HepG2 (cell line): ENCODE data around the gene DAB2IP. TPM values are rescaled to one million over a fixed set of nuclear protein-coding genes. Genes with fewer than 3 reads are reported as not detected.

Experiments used
- BORCS8-MEF2B ChIP-seq: sonication (generic); formaldehyde crosslinking; IDR thresholded peaks from 2 replicates; pipeline ENCODE4 v1.8.0; 2022; ENCODE audit warnings: mild to moderate bottlenecking, missing genetic modification reagents
- CENPX ChIP-seq: sonication (generic); formaldehyde crosslinking; IDR thresholded peaks from 2 replicates; pipeline ENCODE4 v1.9.0; 2021; ENCODE audit warnings: mild to moderate bottlenecking, missing genetic modification reagents, moderate library complexity
- E2F2 ChIP-seq: sonication (generic); formaldehyde crosslinking; IDR thresholded peaks from 2 replicates; pipeline ENCODE4 v1.4.0; 2020; ENCODE audit warnings: missing genetic modification reagents, borderline replicate concordance
- HOXA3 ChIP-seq: sonication (generic); formaldehyde crosslinking; IDR thresholded peaks from 2 replicates; pipeline ENCODE4 v1.5.0; 2020; ENCODE audit warnings: missing genetic modification reagents
- JARID2 ChIP-seq: sonication (generic); formaldehyde crosslinking; IDR thresholded peaks from 2 replicates; pipeline ENCODE4 v1.8.1; 2023; ENCODE audit warnings: missing genetic modification reagents, inconsistent platforms; ENCODE audit not compliant: insufficient replicate concordance
- KDM3A ChIP-seq: IDR thresholded peaks from 2 replicates; pipeline ENCODE4 v1.6.1; 2018; ENCODE audit warnings: low read depth, missing compliant biosample characterization
- MNT ChIP-seq: fragments of 450-650 bp; IDR thresholded peaks from 2 replicates; pipeline ENCODE4 v1.6.1; 2016
- SRSF1 ChIP-seq: fragments of 200-400 bp; formaldehyde crosslinking; optimal IDR thresholded peaks from 2 replicates; pipeline ENCODE3; 2017; ENCODE audit warnings: mild to moderate bottlenecking, low read depth, low read length, moderate library complexity
- STAG1 ChIP-seq: sonication (generic); formaldehyde crosslinking; IDR thresholded peaks from 2 replicates; pipeline ENCODE4 v1.4.0; 2020; ENCODE audit warnings: missing genetic modification reagents
- ZBTB46 ChIP-seq: sonication (generic); formaldehyde crosslinking; IDR thresholded peaks from 2 replicates; pipeline ENCODE4 v1.4.0; 2020; ENCODE audit warnings: mild to moderate bottlenecking, missing genetic modification reagents, borderline replicate concordance
- ZNF234 ChIP-seq: sonication (generic); formaldehyde crosslinking; conservative IDR thresholded peaks from 2 replicates; pipeline ENCODE4 v1.5.1; 2020; ENCODE audit warnings: mild to moderate bottlenecking, missing genetic modification reagents
- ZNF687 ChIP-seq: sonication (generic); formaldehyde crosslinking; IDR thresholded peaks from 2 replicates; pipeline ENCODE4 v1.5.1; 2020; ENCODE audit warnings: mild to moderate bottlenecking, missing genetic modification reagents, moderate library complexity
- polyA plus RNA-seq, 8 experiments: library from polyadenylated mRNA; depleted of rRNA in 3 of 8; stranded (reverse) in 7 of 8; unstranded in 1 of 8; fragments of >200 nt; fragmentation: Illumina TruSeq in 4 of 8; extraction: Trizol in 4 of 8; gene quantifications; 2 replicates each; pipeline versions ENCODE4 v1.2.1 to v1.2.3, GENCODE V29; 2011 to 2016; ENCODE audit warnings: low read depth in 4 of 8, missing spikeins in 1 of 8, mixed read lengths in 1 of 8; ENCODE audit not compliant: insufficient read depth in 1 of 8
- total RNA-seq, 5 experiments: library from RNA; depleted of rRNA; stranded (reverse); fragments of >200 nt; fragmentation: Illumina TruSeq; extraction: Trizol; gene quantifications; 2 replicates each; pipeline ENCODE4 v1.2.3, GENCODE V29; 2016; ENCODE audit warnings: low read depth in 1 of 5
- TF ChIP-seq, protein P1 (sequence below): sonication (generic); formaldehyde crosslinking; IDR thresholded peaks from 2 replicates; pipeline ENCODE4 v1.9.0; 2021; ENCODE audit warnings: missing genetic modification reagents, borderline replicate concordance
- TF ChIP-seq, protein P2 (sequence below): sonication (generic); formaldehyde crosslinking; IDR thresholded peaks from 2 replicates; pipeline ENCODE4 v1.5.1; 2020; ENCODE audit warnings: mild to moderate bottlenecking, moderate library complexity, missing genetic modification reagents

Gene DAB2IP
- total and polyA plus RNA-seq, 2 of the 13 experiments (the other 11 are each of a cell fraction or from before 2014, with no cell fraction given) = 25.3 to 37.9 TPM

DNA sequence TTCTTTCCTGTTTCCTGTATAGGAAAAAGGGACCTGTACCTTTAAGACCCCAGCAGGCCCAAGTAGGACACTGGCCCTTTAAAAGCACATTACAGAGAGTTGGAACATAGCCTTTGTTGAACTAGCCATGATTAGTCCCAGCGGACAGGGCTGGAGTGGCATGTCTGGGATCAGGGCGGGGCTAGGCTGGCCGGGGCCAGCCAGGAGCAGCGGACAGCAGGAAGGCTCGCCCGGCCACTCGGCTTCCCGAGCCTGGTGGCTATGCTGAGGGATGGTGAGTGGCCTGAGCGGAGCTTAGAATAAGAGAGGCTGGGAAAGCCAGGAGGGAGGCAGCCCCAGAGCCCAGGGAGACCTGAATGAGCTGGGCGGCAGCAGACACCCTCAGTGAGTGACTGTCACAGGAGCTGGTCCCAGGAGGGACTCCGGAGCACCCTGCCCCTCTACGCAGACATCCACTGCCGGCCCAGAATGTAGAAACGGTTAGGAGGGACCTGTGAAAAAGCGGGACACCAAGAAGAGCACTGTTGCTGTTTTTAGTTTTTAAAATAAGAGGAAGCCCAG lies 92.1 kb downstream of the DAB2IP start (continued):
- TF ChIP-seq ZNF687 (CRISPR knock-in tag) (peak; percentile 68), ZNF234 (CRISPR knock-in tag) (no peak), JARID2 (CRISPR knock-in tag) (no peak), E2F2 (no peak), ZBTB46 (CRISPR knock-in tag) (no peak), BORCS8-MEF2B (no peak), KDM3A (CRISPR knock-in tag) (no peak), MNT (no peak), STAG1 (CRISPR knock-in tag) (no peak), CENPX (CRISPR knock-in tag) (no peak), SRSF1 (peak; percentile 28), HOXA3 (peak; percentile 13; the same call in 1 of the 2 replicates)
- TF ChIP-seq, protein P1, sequence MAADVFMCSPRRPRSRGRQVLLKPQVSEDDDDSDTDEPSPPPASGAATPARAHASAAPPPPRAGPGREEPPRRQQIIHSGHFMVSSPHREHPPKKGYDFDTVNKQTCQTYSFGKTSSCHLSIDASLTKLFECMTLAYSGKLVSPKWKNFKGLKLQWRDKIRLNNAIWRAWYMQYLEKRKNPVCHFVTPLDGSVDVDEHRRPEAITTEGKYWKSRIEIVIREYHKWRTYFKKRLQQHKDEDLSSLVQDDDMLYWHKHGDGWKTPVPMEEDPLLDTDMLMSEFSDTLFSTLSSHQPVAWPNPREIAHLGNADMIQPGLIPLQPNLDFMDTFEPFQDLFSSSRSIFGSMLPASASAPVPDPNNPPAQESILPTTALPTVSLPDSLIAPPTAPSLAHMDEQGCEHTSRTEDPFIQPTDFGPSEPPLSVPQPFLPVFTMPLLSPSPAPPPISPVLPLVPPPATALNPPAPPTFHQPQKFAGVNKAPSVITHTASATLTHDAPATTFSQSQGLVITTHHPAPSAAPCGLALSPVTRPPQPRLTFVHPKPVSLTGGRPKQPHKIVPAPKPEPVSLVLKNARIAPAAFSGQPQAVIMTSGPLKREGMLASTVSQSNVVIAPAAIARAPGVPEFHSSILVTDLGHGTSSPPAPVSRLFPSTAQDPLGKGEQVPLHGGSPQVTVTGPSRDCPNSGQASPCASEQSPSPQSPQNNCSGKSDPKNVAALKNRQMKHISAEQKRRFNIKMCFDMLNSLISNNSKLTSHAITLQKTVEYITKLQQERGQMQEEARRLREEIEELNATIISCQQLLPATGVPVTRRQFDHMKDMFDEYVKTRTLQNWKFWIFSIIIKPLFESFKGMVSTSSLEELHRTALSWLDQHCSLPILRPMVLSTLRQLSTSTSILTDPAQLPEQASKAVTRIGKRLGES (CRISPR knock-in tag) = no peak
- TF ChIP-seq, protein P2, sequence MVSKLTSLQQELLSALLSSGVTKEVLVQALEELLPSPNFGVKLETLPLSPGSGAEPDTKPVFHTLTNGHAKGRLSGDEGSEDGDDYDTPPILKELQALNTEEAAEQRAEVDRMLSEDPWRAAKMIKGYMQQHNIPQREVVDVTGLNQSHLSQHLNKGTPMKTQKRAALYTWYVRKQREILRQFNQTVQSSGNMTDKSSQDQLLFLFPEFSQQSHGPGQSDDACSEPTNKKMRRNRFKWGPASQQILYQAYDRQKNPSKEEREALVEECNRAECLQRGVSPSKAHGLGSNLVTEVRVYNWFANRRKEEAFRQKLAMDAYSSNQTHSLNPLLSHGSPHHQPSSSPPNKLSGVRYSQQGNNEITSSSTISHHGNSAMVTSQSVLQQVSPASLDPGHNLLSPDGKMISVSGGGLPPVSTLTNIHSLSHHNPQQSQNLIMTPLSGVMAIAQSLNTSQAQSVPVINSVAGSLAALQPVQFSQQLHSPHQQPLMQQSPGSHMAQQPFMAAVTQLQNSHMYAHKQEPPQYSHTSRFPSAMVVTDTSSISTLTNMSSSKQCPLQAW (CRISPR knock-in tag) = 0 out of 2 replicates have a peak, but pooled peaks have one; percentile 36
